IPS DF 4.7 (cell line): Measurements from ENCODE around the gene SYNPO2L.
"Not testable (repeated sequence)": the region's sequence is repeated elsewhere in the genome, so short reads cannot be mapped to it uniquely, and the experiment has no call there.

ENCODE experiments used
- DNase-seq: peaks from one replicate; pipeline ENCODE4 v3.0.0-alpha.2; 2013; ENCODE audit warnings: low spot score; ENCODE audit errors: extremely low read depth

The SYNPO2L gene

GRCh38 chr10:73620974-73621373, 34.9 kb downstream of the SYNPO2L start:
- DNase-seq, result not testable (repeated sequence)

- DNase-seq, result not testable (repeated sequence)
These were observed 38.7 kb downstream of the SYNPO2L start for GRCh38 chr10:73617143-73617542.

GRCh38 chr10:73614720-73615119, 41.1 kb downstream of the SYNPO2L start:
- DNase-seq, result no peak

- DNase-seq, result no peak
These were observed 46.7 kb downstream of the SYNPO2L start for GRCh38 chr10:73609116-73609515.

GRCh38 chr10:73601486-73601921, 54.3 kb downstream of the SYNPO2L start:
- DNase-seq, result no peak

- no peak for DNase-seq
These were observed 58.5 kb downstream of the SYNPO2L start for GRCh38 chr10:73597346-73597745.
